K562 (cell line): ENCODE data around the gene SNCB. TPM values are rescaled to one million over a fixed set of nuclear protein-coding genes. Genes with fewer than 3 reads are reported as not detected.

Experiments used
- ATAC-seq: fragments of 200-7000 bp; cut with Tn5 transposase; 3 replicates; pipeline ENCODE4 v1.9.1; 2020; ENCODE audit warnings: moderate library complexity
- BruUV-seq: library from RNA; stranded (reverse); fragments of 400-500 nt; replicated peaks from 2 replicates; lab custom pipeline; 2021; lab: Mats Ljungman, UMichigan
- CTCF ChIA-PET: fragments of 300-600 bp; formaldehyde crosslinking; extraction: SDS; loops from one replicate; lab custom pipeline; 2021; ENCODE audit warnings: low intra/inter-chr PET ratio; lab: Yijun Ruan, JAX
- POLR2A ChIA-PET: fragments of 300-600, 350-650 bp; sonication (Branson Sonifier 250); formaldehyde crosslinking; extraction: SDS; loops from one replicate; lab custom pipeline; 2021; ENCODE audit warnings: antibody characterized with exemption, inconsistent platforms; lab: Yijun Ruan, JAX
- DNase-seq, 4 experiments: peaks; one replicate each; pipeline versions ENCODE4 v3.0.0 to v3.0.0-alpha.2; 2011 to 2018; ENCODE audit warnings: low spot score in 3 of 4, mixed read lengths in 3 of 4; ENCODE audit errors: extremely low read depth in 1 of 4
- FAIRE-seq: peaks from 2 replicates; lab custom pipeline; 2011; peaks lifted over from hg19 to GRCh38; lab: Jason Lieb, UNC
- H2AFZ ChIP-seq: 2 replicates; pipeline ENCODE4 v1.6.0; 2011; ENCODE audit warnings: low read depth, low read length, control low read depth, inconsistent platforms
- H3K27ac ChIP-seq: fragments of 200-600 bp; 3 replicates; pipeline ENCODE4 v1.8.0; 2011; ENCODE audit warnings: low read depth, mild to moderate bottlenecking, control low read depth, inconsistent platforms, low read length, moderate library complexity, mixed read lengths; ENCODE audit errors: extremely low read depth
- H3K27me3 ChIP-seq, 2 experiments: fragments of 300-600 bp in 1 of 2; 2 replicates in 1 of 2; 3 replicates in 1 of 2; pipeline versions ENCODE4 v1.6.0 to v1.8.0; 2011; ENCODE audit warnings: inconsistent platforms in 2 of 2, low read length in 2 of 2, mild to moderate bottlenecking in 1 of 2, mixed read lengths in 1 of 2, moderate library complexity in 1 of 2; ENCODE audit not compliant: control insufficient read depth in 2 of 2, insufficient read depth in 2 of 2
- H3K36me3 ChIP-seq: fragments of 300-600 bp; 3 replicates; pipeline ENCODE4 v1.8.0; 2011; ENCODE audit warnings: mild to moderate bottlenecking, low read length, inconsistent platforms; ENCODE audit not compliant: control insufficient read depth, insufficient read depth
- H3K4me1 ChIP-seq, 2 experiments: fragments of 200-600 bp in 1 of 2; replicated peaks in 1 of 2; 2 replicates in 1 of 2; 3 replicates in 1 of 2; pipeline versions ENCODE4 v1.5.1 to v1.8.0; 2011; ENCODE audit warnings: inconsistent platforms in 2 of 2, low read length in 2 of 2, mild to moderate bottlenecking in 1 of 2, mixed read lengths in 1 of 2, moderate library complexity in 1 of 2; ENCODE audit not compliant: control insufficient read depth in 2 of 2, insufficient read depth in 2 of 2
- H3K4me2 ChIP-seq: 2 replicates; pipeline ENCODE4 v1.6.1; 2011; ENCODE audit warnings: low read length, control low read depth, inconsistent platforms, mixed read lengths; ENCODE audit not compliant: insufficient read depth
- H3K4me3 ChIP-seq: fragments of 200-600 bp; sonication (generic), shearing (Covaris generic); 2 replicates; pipeline ENCODE4 v1.5.1; 2016; ENCODE audit warnings: control low read depth, inconsistent platforms
- H3K79me2 ChIP-seq: fragments of 200-600 bp; 3 replicates; pipeline ENCODE4 v1.8.0; 2011; ENCODE audit warnings: low read length, inconsistent platforms; ENCODE audit not compliant: control insufficient read depth, insufficient read depth
- H3K9ac ChIP-seq, 2 experiments: 2 replicates each; pipeline versions ENCODE4 v1.6.0 to v1.6.1; 2011; ENCODE audit warnings: low read depth in 2 of 2, low read length in 2 of 2, control low read depth in 1 of 2, inconsistent platforms in 1 of 2, mild to moderate bottlenecking in 1 of 2, mixed read lengths in 1 of 2; ENCODE audit not compliant: insufficient read depth in 1 of 2
- H3K9me1 ChIP-seq: one replicate; pipeline ENCODE4 v1.6.0; 2011; ENCODE audit warnings: inconsistent platforms, mild to moderate bottlenecking, low read length, moderate library complexity; ENCODE audit not compliant: control insufficient read depth, insufficient read depth
- H3K9me3 ChIP-seq: replicated peaks from 2 replicates; pipeline ENCODE4 v1.5.1; 2011; ENCODE audit warnings: low read depth, low read length, inconsistent platforms; ENCODE audit not compliant: control insufficient read depth, insufficient read depth
- H4K20me1 ChIP-seq: replicated peaks from 2 replicates; pipeline ENCODE4 v1.6.1; 2011; ENCODE audit warnings: low read length, inconsistent platforms, mixed read lengths; ENCODE audit not compliant: control insufficient read depth, insufficient read depth
- MGA ChIP-seq: fragments of 450-650 bp; IDR thresholded peaks from 2 replicates; pipeline ENCODE4 v1.6.1; 2016; ENCODE audit warnings: mild to moderate bottlenecking, moderate library complexity
- MTA2 ChIP-seq: fragments of 450-650 bp; IDR thresholded peaks from 2 replicates; pipeline ENCODE4 v1.6.1; 2016; ENCODE audit warnings: low read depth
- MXI1 ChIP-seq: IDR thresholded peaks from 2 replicates; pipeline ENCODE4 v1.6.1; 2011; ENCODE audit warnings: low read depth, mild to moderate bottlenecking, improper control_type of control experiment, low read length
- RBBP5 ChIP-seq: fragments of 200-600 bp; sonication (generic); IDR thresholded peaks from 2 replicates; pipeline ENCODE4 v1.6.1; 2012; ENCODE audit warnings: borderline replicate concordance, mild to moderate bottlenecking, low read length, control low read depth, inconsistent platforms; ENCODE audit not compliant: insufficient read depth, poor library complexity, severe bottlenecking
- ZBTB43 ChIP-seq: sonication (generic); formaldehyde crosslinking; IDR thresholded peaks from 2 replicates; pipeline ENCODE4 v1.8.0; 2023; ENCODE audit warnings: mild to moderate bottlenecking, missing genetic modification reagents
- ZFP91 ChIP-seq: sonication (generic); formaldehyde crosslinking; IDR thresholded peaks from 2 replicates; pipeline ENCODE4 v1.8.0; 2022; ENCODE audit warnings: mild to moderate bottlenecking, missing genetic modification reagents
- ZNF12 ChIP-seq: sonication (generic); formaldehyde crosslinking; IDR thresholded peaks from 2 replicates; pipeline ENCODE4 v1.4.0; 2020; ENCODE audit warnings: mild to moderate bottlenecking, missing genetic modification reagents
- WGBS: fragments of 100-300 bp; shearing (Covaris generic); methylation state at CpG from one replicate; pipeline ENCODE4 v1.1.6; 2016; ENCODE audit warnings: low coverage, mixed read lengths; ENCODE audit not compliant: insufficient coverage; ENCODE audit errors: missing lambda C conversion rate; 5-methylcytosine and 5-hydroxymethylcytosine counted together
- in situ Hi-C: fragments of 300-500 bp; cut with MboI; formaldehyde crosslinking; loops from 4 replicates; pipeline ENCODE4 v1.15.0; 2018; ENCODE audit warnings: inconsistent platforms, mixed read lengths
- intact Hi-C: fragments of 100-400 bp; cut with micrococcal nuclease; formaldehyde crosslinking; loops from 2 replicates; pipeline ENCODE4 v1.14.2; 2022
- polyA plus RNA-seq, 8 experiments: library from polyadenylated mRNA; depleted of rRNA in 4 of 8; stranded (reverse) in 5 of 8; unstranded in 3 of 8; fragments of >200 nt; fragmentation: Nextera tagmentation in 2 of 8; fragmentation: Illumina TruSeq in 1 of 8; extraction: Ambion mirVana in 2 of 8; extraction: Trizol in 1 of 8; gene quantifications; 2 replicates each; pipeline versions ENCODE4 v1.2.1 to v1.2.3, GENCODE V29; 2011 to 2014; ENCODE audit warnings: inconsistent platforms in 1 of 8, missing spikeins in 1 of 8
- total RNA-seq, 7 experiments: library from RNA; depleted of rRNA in 6 of 7; stranded (reverse); fragments of >200 nt in 6 of 7; fragmentation: Illumina TruSeq in 2 of 7; extraction: Trizol in 2 of 7; gene quantifications; 2 replicates each; pipeline versions ENCODE4 v1.2.1 to v1.2.3, GENCODE V29; 2011 to 2021; ENCODE audit warnings: low replicate concordance in 1 of 7

The SNCB gene
- total and polyA plus RNA-seq, 9 of the 15 experiments (the other 6 are each of a cell fraction or from before 2014, with no cell fraction given), result not detected

GRCh38 chr5:176601901-176602482 is 28.3 kb downstream of the SNCB start:
- ChIA-PET CTCF (no interaction called here), POLR2A (interaction anchor here (0.6 kb wide), 1 partner anchor 7 kb away, joined by 3 read pairs; no protein-coding TSS in a partner anchor)
- H3K4me3 ChIP-seq, result no peak overlapping the region
- H3K4me2 ChIP-seq, result no peak overlapping the region
- no TSS peak for BruUV-seq
- H3K79me2 ChIP-seq, result no peaks in the 10 kb centered on the region
- H3K4me1 ChIP-seq, result peaks cover 13 to 18% of the 10 kb centered on the region in 2 experiments; a peak in 4 of 5 replicates
- no peak overlapping the region for H3K27ac ChIP-seq
- intact Hi-C loops, result no loop called here
- H2AFZ ChIP-seq, result no peak overlapping the region
- no peak for DNase-seq
- in situ Hi-C loops, result no loop called here
- no peaks in the 10 kb centered on the region for H3K9me1 ChIP-seq
- peaks cover 13% of the 10 kb centered on the region for H4K20me1 ChIP-seq
- WGBS, result 35% methylated on average over 12 of the region's 12 CpGs
- H3K9ac ChIP-seq, result no peak overlapping the region
- FAIRE-seq, result no peak
- ATAC-seq, result no peak
- no peaks in the 10 kb centered on the region for H3K27me3 ChIP-seq
- no peaks in the 10 kb centered on the region for H3K9me3 ChIP-seq
- peaks cover 10% of the 10 kb centered on the region; the same call in 1 of the 3 replicates for H3K36me3 ChIP-seq
- TF ChIP-seq MGA (no peak), MTA2 (no peak), MXI1 (no peak), ZNF12 (CRISPR knock-in tag) (no peak), RBBP5 (no peak), ZFP91 (CRISPR knock-in tag) (no peak), ZBTB43 (CRISPR knock-in tag) (no peak)
